CD4-positive, alpha-beta T cell treated with Interleukin-2 at 100 ng/mL for 4 hours (primary cell): Measurements from ENCODE around the gene IQCB1.
"Not testable (repeated sequence)": the region's sequence is repeated elsewhere in the genome, so short reads cannot be mapped to it uniquely, and the experiment has no call there.

Experiments used
- DNase-seq: peaks from one replicate; pipeline ENCODE4 v3.0.0-alpha.2; 2020; ENCODE audit warnings: low spot score

Gene IQCB1

DNA sequence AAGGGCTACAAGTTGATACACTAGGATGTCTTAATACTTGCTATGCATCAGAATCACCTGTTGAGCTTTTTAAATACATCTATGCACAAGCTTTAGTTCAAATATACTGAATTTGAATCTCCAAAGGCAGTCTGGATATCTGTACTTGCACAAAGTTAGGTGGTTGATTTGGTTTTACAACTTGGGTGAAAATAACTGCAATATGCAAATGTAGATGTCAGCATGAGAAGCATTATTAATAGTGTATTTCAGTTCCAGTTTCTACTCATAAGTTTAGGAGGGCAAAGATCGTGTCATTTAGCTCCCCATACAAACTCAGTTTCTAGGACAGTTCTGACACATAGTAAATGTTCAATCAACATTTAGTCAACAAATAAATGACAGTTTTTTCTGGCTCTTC is 25.6 kb downstream of the IQCB1 start:
- DNase-seq: no peak

DNA sequence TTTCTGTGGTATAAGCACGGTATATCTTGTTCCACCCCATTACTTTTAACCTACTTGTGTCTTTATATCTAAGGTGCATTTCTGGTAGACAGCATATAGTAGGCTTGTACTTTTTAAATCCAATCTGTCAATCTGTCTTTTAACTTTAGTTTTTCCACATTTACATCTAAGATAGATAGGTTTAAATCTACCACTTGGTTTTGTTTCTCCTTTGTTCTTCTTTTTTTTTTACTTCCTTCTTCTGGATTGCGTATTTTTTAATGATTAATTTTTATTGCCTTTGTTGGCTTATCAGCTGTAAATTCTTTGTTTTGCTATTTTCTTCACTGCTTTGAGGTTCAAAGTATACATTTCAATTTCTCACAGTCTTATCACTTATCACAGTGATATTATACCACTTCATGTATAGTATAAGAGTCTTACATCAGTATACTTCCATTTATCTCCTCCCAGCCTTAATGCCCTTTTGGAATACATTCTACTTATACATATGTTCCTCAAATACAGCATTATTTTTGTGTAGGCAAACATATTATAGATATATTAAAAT is 31.0 kb downstream of the IQCB1 start:
- no peak for DNase-seq

DNA sequence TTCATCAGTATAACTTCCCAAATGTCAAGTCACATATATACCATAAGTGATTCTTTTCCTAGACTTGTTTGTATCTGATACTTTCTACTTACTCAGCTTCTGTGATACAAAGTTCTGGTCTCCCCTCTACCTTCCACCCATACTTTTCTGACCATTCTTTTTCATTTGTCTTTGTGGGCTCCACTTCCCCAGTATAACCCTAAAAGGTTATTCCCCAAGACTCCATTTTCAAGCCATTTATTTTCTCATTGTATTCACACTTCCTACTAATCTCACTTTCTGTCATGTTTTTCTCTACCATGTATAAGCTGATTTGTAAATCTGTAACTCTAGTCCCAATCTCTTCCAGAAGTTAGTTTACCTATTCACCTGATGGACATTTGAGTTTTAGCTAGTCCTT is 34.0 kb downstream of the IQCB1 start:
- no peak for DNase-seq

DNA sequence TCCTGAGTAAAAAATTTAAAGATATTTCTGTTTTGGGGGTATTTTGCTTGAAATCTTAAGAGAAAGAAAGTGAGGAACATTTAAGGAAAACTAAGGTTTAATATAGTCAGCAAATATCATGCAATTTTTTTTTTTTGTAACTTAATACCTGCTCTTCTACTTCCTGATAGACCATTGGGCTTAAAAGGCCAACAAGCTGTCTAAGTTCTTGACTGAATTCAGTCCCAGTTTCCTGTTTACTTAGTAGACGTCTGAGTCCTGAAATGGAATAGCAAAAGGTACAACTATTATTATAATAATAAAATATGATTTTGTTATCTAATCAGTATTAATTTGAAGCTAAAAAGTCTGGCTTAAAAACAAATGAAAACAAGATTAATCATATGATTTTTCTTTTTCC is 37.9 kb downstream of the IQCB1 start:
- DNase-seq: no peak

DNA sequence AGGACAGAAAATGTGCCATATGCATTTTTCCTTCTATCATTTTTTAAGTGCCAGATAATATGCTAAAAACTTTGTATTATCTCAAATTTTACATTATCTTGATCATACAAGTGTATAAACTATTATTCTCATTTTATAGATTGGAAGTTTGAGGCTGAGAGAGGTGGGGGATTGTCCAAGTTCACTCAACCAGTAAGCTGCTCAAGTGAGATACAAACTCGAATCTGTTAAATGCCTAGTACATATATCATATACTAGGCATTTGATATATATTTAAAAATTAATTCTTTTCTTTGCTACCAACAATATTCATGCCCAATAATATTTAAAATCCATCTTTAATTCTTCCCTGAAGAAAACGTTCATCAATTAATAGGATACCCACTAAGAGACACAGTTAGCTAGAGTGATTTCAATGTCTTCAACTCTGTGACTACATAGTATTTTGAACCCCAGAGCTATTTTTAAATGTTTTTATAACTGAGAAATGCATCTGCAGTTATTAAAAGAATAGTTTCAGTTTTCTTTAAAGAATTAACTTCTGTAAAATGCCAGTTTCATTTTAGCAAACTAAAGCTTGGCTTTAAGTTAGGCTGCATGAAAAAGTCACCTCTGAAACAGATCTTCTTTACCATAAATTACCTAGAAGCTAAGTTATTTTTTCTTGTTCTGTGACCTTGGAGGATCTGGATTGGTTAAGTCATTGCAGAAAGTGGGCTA is 40.4 kb downstream of the IQCB1 start:
- no peak for DNase-seq

DNA sequence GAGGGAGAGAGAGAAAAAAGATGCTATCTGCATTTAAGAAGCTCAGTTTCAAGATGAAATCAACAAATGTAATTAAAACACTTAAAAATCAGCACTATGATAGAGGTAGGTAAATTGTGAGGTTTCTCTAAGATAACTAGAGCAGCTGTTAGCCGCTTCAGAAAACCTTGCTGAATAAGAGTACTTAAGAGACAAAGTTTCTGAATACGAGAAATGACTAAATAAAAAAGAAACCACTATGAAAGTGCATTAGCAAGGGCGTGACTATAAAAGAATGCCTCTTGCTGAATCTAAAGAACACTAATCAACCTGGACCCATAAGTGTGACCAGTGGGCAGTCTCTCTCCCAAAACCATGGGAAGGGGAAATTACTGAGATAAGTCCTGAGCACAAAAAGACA is 41.8 kb downstream of the IQCB1 start:
- no peak for DNase-seq

DNA sequence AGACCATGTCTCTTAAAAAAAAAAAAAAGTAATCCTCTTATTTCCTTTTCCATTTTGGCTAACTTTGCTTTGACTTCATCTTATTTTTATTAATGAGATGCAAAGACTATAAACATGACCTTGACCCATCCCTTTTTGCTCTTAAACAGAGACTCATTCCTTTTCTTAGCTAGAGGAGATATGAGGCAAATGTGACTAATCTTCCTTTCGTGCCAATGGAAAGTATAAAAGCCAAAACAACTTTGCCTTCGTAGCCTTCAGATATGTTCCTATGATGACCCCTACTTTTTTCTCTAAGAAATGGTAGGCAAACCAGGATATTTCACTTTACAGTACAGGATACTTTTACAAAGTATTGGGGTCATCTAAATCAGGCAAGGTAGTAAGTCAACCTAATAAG is 48.4 kb downstream of the IQCB1 start:
- DNase-seq: no peak

DNA sequence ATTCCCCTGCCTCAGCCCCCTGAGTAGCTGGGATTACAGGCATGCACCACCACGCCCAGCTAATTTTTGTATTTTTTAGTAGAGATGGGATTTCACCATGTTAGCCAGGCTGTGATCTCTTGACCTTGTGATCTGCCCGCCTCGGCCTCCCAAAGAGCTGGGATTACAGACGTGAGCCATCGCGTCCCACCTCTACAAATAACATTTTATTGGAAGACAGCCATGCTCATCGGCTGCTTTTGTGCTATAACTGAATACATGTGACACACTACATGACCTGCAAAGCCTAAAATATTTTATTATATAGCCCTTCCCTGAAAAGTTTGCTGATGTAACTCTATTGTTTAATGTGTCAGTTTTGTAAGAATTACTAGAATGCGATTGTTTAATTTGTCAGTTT is 52.1 kb downstream of the IQCB1 start:
- DNase-seq: not testable (repeated sequence)

DNA sequence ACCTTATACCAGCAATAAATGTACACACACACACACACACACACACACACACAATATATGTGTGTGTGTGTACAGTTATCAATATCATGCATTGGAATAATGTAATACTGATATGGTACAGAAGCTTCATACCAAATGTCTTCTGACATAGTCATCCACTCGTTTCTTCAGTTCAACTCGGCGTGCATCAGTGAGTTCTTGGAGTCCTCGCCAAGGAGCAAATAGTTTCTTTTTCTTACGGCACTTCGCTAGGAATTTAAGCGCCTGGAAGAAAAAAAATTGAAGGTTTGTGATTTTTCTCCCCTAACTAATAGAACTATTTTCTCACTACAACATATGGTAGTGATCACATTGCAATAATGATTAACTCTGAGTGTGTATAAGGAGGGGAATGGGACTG is 53.2 kb downstream of the IQCB1 start:
- no peak for DNase-seq

DNA sequence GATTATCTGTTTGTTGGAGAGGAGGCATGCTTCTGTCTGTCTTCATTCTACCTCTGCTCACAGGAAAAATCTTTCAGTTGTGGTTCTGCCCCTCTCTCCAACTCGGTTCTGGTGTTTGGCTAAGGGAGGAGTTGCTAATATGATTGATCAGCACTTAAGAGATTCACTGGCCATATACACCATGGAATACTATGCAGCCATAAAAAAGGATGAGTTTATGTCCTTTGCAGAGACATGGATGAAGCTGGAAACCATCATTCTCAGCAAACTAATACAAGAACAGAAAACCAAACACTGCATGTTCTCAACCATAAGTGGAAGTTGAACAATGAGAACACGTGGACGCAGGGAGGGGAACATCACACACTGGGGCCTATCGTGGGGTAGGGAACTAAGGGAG is 59.8 kb downstream of the IQCB1 start:
- DNase-seq: not testable (repeated sequence)

DNA sequence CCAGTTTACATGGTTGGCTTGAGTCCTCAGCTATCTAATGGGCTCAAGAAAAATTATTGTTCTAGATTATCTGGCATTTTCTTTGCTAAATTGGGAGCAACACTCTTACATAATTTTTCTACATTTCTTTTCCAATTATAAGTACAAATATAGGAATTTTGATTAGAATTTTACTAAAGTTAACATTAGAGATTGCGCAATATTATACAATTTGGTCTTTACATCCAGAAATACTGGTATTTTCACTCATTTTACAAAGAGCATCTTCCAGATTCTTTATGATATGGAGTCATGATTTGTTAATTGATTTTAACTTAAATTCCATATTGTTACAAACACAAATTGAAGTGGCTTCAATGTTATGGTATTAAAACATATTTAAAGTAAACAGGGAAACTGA is 65.6 kb downstream of the IQCB1 start:
- DNase-seq: no peak

DNA sequence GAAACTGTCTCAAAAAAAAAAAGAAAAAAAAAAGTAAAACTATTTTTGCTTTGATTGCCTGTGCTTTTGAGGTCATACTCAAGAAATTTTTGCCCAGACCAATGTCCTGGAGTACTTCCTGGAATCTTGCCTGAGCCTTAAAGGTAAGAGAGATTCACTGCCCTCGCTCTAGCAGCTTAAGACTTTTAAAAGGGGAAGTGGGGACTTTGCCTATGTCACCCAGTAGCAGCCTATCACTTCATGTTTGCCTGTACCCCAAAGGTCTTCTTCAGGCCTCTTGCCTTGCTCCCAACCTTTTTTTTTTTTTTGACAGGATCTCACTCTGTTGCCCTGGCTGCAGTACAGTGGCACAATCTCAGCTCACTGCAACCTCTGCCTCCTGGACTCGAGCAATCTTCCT is 66.4 kb downstream of the IQCB1 start:
- DNase-seq: no peak

DNA sequence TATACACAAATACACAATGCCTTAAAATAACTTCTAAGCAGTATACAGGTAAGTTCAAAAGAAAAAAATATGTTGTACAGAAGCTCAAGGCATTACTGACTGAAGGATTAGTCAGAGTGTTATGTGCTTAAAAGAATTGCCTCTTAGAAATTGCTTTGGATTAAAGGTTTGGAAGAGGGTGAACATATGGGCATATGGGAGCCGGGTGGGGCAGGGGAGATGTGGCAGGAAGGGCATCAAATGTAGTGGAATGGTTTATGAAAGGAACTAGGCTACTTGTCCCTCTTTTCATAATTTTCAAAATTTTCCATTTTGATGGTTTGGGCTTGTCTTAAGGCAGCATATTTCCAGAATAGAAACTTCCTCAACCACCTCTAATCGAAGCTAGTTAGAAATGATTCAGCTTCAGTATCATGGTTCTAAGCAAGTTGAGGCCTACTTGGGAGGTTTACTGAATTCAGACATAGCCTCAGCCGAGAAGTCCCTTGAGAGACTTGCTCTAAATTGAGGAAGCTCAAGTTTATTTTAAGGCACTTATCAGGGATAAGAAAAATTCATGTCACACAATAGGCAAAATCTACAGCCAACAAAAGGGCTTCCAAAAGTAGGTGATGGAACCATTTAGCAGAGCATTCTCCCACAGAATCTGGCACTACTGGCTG is 75.2 kb downstream of the IQCB1 start:
- DNase-seq: no peak

DNA sequence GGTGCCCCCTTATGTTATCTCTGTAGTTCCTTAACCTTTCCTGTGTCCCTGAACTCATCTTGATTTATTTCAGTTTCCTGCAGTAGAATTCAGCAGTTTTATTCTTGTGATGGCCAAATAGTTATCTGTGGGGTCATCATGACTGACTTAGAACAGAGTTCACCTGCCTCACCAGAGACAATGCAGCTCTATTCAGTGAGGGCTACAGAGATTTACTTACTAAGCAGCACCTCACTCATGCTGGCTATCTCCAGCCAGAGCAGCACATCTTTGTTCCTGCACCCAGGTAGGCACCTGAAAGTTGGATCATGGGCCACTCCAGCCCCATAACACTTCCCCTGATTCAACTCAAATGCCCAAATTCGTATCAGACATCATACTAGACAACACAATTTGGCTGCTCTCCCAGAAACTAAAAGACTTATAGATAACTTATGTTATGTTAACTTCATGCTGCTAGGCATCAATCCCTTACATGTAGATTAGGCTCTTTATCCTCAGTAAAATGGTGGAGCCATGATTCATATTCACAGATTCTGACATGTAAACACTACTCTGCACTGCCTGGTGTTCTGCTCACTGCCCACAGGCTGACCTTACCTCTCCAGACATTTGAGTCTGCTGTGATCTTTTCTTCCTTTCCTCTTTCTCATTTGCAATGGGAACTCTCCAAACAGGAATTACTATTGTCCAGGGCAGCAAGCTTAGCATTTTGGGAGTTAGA is 76.0 kb downstream of the IQCB1 start:
- DNase-seq: no peak

DNA sequence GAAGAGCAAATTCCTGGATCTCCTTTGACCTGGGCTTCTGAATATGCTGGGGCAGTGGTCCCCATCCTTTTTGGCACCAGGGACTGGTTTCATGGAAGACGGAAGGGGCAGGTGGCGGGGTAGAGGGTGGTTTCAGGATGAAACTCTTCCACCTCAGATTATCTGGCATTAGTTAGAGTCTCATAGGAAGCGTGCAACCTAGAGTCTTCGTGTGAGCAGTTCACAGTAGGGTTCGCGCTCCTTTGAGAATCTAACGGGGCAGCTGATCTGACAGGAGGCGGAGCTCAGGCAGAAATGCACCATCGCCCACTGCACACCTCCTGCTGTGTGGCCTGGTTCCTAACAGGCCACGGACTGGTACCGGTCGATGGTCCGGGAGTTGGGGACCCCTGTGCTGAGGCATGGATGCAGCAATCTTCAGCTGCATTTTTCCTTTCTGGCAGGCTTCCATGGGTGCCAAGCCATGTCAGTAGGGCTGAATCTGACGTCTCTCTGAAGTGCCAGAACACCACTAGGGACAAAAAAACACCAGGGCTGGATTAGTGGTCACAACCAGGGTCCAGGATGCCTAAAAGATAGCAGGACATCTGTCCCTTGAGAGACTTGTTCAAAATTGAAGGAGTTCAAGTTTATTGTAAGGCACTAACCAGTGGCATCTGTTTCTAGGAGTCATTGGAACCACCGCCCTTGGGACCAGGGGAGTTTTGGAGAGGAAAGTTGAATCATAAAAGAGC is 76.9 kb downstream of the IQCB1 start:
- no peak for DNase-seq

DNA sequence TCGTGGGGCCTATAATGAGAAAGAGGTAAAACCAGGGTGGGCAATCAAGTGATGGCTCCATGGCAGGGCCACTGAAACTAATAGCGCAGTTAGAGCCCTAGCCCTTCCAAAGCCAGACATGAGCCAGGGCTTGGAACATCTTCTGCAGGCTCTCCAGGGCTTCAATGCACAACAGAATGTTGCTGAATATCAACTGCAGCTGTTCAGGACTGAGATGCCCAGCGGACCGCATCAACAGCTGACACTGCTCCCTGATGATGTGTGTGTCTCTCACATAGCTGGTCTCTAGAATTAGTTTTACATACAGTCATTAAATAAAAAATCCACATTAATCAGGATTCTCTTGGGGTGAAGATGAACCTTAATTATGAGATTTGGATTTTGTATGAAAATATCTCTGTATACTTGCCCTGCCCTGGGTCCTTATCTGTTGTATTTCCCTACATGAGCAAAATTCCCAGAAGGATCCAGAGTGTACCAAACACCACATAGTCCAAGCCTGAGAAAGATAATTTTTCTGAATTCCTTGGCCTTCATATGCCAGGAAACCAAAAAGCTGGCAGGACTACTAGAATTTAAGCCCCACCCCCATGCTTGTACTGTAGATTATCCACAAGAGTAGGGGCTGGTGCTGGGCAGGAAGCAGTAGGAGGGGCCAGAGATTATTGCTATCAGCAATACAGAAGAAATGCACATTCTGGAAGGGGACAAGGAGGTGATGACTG is 77.6 kb downstream of the IQCB1 start:
- DNase-seq: no peak

DNA sequence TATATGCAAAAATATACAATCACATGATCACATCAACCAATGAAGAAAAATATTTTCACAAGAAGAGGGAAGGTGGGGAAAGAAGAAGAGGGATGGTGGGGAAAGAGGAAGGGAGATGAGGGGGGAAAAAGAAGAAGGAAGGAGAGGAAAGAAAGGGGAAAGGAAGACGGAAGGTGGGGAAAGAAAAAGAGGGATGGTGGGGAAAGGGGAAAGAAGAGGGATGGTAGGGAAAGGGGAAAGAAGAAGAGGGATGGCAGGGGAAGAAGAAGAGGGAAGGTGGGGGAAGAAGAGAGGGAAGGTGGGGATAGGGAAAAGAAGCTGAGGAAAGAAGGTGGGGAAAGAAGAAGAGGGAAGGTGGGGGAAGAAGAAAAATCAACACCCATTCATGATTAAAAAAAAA is 82.1 kb downstream of the IQCB1 start:
- DNase-seq: no peak

DNA sequence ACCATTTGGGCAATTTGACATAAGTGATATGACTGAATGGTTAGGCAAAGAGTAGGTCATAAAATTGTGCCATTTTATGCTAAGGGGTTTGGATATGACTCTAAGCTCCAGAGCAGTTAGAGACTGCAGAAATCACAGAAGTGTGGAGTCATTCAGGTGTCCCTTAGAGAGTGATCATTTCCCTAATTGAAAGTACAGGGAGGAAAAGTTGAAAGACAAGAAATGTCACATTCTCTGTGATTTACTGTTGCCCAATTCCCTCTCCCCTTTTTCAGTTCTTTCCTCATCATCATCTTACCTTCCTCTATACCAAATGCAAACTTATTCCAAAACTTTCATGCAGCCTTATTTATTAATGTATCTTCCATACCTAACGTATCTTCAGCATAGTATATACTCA is 82.6 kb downstream of the IQCB1 start:
- no peak for DNase-seq

DNA sequence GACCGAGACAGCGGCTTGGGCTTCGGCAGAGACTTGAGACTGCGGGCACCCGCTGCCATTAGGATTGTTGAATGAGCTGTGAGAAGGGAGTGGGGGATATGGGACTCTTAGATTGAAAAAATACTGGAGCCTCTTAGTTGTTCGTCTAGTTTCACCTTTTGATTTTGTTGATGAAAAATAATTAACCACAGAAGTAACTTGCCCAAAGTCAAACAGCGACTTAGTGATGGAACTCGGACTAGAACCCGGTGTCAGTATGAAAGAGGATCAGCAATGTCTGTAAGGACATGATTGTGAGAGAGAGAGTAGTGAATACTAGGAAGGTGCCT is 84.8 kb downstream of the IQCB1 start:
- no peak for DNase-seq

DNA sequence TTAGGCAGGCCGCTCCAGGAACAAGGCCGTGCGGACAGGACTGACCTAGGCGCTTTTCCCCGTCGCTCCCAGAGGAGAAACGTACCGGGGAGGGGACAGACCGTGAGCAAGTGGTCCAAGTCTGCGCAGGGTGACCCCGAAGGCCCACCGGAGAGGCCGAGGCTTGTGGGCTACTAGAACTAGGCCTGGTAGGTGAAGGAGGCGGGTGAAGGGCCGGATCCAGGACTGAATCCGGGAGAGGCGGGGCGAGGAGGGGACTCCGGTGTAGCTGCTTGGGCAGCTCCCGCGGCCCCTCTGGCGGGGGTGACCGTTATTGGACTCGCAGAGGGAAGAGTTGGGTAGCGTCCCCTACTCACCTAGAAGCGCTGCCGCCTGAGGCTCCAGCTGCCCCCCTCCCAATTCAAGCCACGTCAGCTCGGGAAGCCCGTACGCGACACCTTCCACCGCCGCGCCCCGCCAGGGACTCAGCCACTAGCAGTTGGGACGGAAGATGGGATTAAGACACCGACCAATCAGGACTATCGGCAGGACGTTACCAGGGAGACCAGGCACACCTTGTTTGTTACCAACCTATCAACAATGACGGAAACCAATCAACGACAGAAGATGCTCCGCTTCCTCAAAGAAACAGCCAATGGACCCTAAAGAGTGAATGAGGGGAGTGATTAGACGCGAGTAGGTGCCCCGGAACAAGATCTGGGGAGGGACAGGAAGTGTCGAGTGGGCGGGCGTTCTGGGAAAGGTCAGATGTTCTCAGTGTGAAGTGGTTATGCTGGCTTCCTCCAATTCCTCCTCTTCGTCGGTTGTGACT is 85.4 kb downstream of the IQCB1 start, which contains the start of gene GOLGB1:
Gene GOLGB1, minus strand, starts transcription at position 466 of the 811 bp plus-strand sequence. CDS start 18,770 bp downstream, outside the sequence.
- peak; percentile 97 for DNase-seq
